ENCODE measurements around the gene MCCC1.
A peak's percentile ranks its signal among the peaks of the same experiment; 100 is the strongest.

Gene MCCC1

GRCh38 chr3:183099838-183100204, 525 bp upstream of the MCCC1 start:
- DNase-seq = no peak
- in situ Hi-C loops (cut with HindIII; ENCODE audit: low pct_ligation_motif_present, low sequenced_read_pairs) = loop anchor here (25.0 kb wide), 1 partner anchor 287 kb away; no protein-coding TSS in a partner anchor
- peak overlapping the region; percentile 90 for H3K4me3 ChIP-seq (ENCODE audit: low read depth, low read length)
- peak overlapping the region; percentile 28 for H3K27ac ChIP-seq
- H3K27me3 ChIP-seq (replicated peaks) = no peaks in the 10 kb centered on the region
- no peak for TF ChIP-seq CTCF (IDR thresholded peaks at IDR 0.05; ENCODE audit: low read depth, low read length, missing control alignments)
- H3K36me3 ChIP-seq (replicated peaks) = no peaks in the 10 kb centered on the region

GRCh38 chr3:183098536-183099025, 715 bp downstream of the MCCC1 start:
- Histone ChIP-seq H3K27me3 (replicated peaks) (no peaks in the 10 kb centered on the region), H3K36me3 (replicated peaks) (no peaks in the 10 kb centered on the region), H3K27ac (peak overlapping the region; percentile 51), H3K4me3 (ENCODE audit: low read depth, low read length) (peak overlapping the region; percentile 90)
- DNase-seq = no peak
- in situ Hi-C loops (cut with HindIII; ENCODE audit: low pct_ligation_motif_present, low sequenced_read_pairs) = no loop called here
- TF ChIP-seq CTCF (IDR thresholded peaks at IDR 0.05; ENCODE audit: low read depth, low read length, missing control alignments) = no peak

GRCh38 chr3:183094711-183095110, 4.6 kb downstream of the MCCC1 start:
- peaks cover 4% of the 10 kb centered on the region for H3K36me3 ChIP-seq (replicated peaks)
- in situ Hi-C loops (cut with HindIII; ENCODE audit: low pct_ligation_motif_present, low sequenced_read_pairs) = no loop called here
- H3K27me3 ChIP-seq (replicated peaks) = no peaks in the 10 kb centered on the region
- no peak for TF ChIP-seq CTCF (IDR thresholded peaks at IDR 0.05; ENCODE audit: low read depth, low read length, missing control alignments)
- no peak overlapping the region for H3K4me3 ChIP-seq (ENCODE audit: low read depth, low read length)
- H3K27ac ChIP-seq = no peak overlapping the region
- DNase-seq = no peak

- in situ Hi-C loops (cut with HindIII; ENCODE audit: low pct_ligation_motif_present, low sequenced_read_pairs) = no loop called here
- Histone ChIP-seq H3K4me3 (ENCODE audit: low read depth, low read length) (no peak overlapping the region), H3K36me3 (replicated peaks) (peaks cover 4% of the 10 kb centered on the region), H3K27ac (no peak overlapping the region), H3K27me3 (replicated peaks) (no peaks in the 10 kb centered on the region)
- no peak for TF ChIP-seq CTCF (IDR thresholded peaks at IDR 0.05; ENCODE audit: low read depth, low read length, missing control alignments)
- no peak for DNase-seq
Observed at GRCh38 chr3:183092256-183092655, 7.0 kb downstream of the MCCC1 start.

- no peaks in the 10 kb centered on the region for H3K27me3 ChIP-seq (replicated peaks)
- no peak overlapping the region for H3K4me3 ChIP-seq (ENCODE audit: low read depth, low read length)
- in situ Hi-C loops (cut with HindIII; ENCODE audit: low pct_ligation_motif_present, low sequenced_read_pairs) = no loop called here
- DNase-seq = no peak
- no peak overlapping the region for H3K27ac ChIP-seq
- peaks cover 7% of the 10 kb centered on the region for H3K36me3 ChIP-seq (replicated peaks)
- TF ChIP-seq CTCF (IDR thresholded peaks at IDR 0.05; ENCODE audit: low read depth, low read length, missing control alignments) = no peak
Observed at GRCh38 chr3:183087184-183087583, 12.1 kb downstream of the MCCC1 start.

Measured in brain microvascular endothelial cell (primary cell).